OCI-LY3 (cell line): ENCODE data around the gene IGSF5.

ENCODE experiments used
- EZH2phosphoT487 ChIP-seq: fragments of 200-600 bp; shearing (Covaris generic); IDR thresholded peaks from 2 replicates; pipeline ENCODE4 v1.6.1; 2018; ENCODE audit warnings: antibody characterized with exemption, mixed run types, low read depth
- TF ChIP-seq, protein P1 (sequence below): fragments of 200-600, 300-600 bp; sonication (generic); IDR thresholded peaks from 2 replicates; pipeline ENCODE4 v1.5.1; 2014; ENCODE audit warnings: antibody characterized with exemption, low read length, low read depth

DNA sequence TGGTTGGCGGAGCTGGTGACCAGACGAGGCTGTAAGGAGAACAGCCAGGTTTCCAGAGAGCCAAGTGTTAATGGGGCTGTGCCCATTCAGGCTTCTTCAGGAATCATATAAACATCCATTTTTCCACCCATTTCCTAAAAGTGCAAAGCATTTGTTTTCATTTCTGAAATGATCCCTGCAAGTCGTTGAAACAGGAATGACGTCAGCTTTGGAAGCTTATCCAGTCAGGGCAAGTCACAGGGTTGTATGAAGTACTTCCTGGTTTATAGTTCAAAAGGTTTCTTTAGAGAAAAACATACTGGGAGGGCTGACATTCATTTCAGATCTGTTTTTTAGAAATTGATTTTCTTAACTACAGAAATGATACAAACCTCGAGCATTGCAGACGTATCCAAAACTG is 29.2 kb downstream of the IGSF5 start:
- TF ChIP-seq, protein P1, sequence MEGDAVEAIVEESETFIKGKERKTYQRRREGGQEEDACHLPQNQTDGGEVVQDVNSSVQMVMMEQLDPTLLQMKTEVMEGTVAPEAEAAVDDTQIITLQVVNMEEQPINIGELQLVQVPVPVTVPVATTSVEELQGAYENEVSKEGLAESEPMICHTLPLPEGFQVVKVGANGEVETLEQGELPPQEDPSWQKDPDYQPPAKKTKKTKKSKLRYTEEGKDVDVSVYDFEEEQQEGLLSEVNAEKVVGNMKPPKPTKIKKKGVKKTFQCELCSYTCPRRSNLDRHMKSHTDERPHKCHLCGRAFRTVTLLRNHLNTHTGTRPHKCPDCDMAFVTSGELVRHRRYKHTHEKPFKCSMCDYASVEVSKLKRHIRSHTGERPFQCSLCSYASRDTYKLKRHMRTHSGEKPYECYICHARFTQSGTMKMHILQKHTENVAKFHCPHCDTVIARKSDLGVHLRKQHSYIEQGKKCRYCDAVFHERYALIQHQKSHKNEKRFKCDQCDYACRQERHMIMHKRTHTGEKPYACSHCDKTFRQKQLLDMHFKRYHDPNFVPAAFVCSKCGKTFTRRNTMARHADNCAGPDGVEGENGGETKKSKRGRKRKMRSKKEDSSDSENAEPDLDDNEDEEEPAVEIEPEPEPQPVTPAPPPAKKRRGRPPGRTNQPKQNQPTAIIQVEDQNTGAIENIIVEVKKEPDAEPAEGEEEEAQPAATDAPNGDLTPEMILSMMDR, result no peak
- TF ChIP-seq EZH2phosphoT487, result no peak
